Activated gamma-delta T cell treated with anti-CD3 and anti-CD28 coated beads, Interleukin-2, amount 50 U/mL, for 16 hours (primary cell): Measurements from ENCODE around the gene NR2F1-AS1.
"Not testable (repeated sequence)": the region's sequence is repeated elsewhere in the genome, so short reads cannot be mapped to it uniquely, and the experiment has no call there.

Experiments
- DNase-seq: peaks from one replicate; pipeline ENCODE4 v3.0.0-alpha.2; 2020; ENCODE audit warnings: low read depth

NR2F1-AS1 gene

DNA sequence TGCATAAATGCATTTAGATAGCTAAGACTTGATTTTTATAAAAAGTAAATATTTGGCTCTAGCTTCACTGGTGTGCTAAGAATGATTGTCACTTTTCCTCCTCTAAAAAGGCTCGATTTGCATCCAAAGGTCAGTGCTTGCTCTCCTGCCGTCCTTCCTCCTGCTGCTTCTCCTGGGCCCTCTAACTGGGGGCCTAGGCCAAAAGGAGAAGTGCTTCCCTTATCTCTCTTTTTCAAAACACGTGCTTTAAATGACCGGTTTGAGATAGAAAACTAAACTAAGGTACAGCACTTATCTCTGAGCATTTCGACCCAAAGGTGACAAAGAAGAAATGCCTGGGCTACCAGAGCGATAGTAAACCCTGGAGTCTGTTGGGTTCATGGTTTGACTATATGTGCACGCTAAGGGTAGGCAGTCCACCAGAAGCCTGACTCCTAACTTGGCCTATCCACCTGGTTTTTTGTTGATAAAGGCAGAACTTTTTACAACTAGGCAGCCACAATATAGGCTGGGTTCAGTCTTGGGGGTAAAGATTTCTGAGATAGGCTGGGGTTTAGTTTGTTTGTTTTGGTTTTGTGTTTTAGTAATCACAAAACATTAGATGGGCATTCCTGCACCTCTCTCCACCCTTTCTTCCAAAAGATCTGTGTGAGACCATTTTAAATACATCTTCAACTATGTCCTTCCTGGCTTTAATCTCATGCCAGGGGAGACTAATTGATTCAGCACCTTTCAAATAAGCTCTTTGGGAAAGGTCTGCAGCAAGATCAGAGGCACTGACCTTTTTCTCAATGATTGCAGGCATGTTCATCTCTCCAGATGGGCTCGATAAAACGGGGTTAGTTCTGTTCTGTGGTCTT, 3.8 kb downstream of the NR2F1-AS1 start:
- no peak for DNase-seq

DNA sequence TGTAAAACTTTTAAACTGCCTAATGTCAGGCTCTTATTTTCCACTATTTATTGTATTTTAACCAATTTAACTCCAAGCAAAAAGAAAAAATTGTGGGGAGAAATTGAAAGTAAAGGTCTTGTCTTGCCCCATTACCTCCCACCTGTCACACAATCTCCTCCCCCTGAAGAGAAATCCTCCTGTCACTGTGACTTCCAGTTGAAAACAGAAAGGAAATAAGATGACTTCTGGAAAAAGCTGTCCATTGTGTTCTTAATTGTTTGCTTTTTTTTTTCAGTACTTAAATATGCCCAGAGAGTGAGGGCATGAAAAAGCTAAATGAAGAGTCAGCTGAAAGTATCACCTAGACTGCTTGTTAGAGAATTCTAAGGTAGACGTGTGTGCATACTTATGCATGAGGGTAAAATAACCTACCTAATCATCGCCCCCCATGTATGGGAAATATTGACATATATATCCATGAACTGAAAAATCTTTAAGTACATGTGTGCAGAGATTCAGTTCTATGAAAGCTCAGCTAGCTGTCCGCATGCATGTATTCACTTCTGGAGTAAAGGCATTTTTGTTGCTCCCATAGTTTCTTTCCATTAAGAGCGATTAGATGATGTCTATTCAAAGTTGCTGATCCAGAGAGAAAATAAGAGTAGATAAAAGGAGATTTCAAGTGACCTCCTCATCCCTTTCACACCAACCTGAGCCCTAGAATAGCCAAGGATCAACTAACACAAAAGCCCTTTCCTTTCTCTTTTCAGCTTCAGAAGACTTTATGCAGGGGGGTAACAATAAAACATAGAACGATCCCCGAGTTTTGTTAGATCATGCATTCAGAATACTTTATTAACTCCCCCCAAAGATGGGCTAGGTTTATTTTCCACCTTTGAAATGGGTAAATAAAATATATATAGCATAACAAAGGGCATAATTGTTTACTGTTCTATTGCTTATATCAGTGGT, 5.3 kb downstream of the NR2F1-AS1 start:
- no peak for DNase-seq

DNA sequence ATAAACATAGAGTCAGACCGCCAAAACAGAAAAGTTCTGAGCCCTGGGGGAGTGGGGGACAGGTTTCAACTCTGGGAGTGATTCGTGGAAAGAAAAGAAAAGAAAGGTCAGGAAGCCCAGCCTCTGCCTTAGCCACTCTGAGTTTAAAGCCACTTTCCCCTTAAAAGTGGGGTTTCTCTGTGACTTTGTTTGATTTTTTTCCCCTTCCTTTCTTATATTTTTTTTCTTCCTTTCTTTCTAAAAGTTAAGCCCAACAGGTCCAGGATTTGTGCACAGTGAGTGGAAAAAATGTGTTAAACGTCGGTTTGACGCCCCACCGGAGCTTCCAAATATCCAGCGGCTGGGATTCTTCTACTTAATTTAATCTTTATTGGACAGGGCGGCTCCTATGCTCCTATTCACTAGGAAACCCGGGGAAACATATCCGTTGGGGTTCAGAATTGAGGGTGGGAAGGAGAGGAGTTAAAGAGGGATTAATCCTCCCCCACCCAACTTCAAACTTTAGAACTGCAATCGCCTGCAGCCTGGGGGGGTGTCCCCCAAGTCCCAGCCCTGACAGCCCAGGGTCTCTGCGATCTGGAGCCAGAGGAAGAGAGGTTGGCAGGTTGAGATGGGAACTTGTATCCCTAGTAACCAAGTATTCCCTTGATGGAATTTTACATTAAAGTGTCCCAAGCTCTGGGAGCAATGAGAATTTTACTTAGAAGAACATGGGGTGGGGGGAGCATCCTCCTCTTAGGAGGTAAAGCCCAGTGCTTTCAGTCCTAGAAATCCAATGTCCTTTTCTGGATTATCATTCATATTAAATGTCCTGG, 6.3 kb downstream of the NR2F1-AS1 start:
- DNase-seq: no peak

DNA sequence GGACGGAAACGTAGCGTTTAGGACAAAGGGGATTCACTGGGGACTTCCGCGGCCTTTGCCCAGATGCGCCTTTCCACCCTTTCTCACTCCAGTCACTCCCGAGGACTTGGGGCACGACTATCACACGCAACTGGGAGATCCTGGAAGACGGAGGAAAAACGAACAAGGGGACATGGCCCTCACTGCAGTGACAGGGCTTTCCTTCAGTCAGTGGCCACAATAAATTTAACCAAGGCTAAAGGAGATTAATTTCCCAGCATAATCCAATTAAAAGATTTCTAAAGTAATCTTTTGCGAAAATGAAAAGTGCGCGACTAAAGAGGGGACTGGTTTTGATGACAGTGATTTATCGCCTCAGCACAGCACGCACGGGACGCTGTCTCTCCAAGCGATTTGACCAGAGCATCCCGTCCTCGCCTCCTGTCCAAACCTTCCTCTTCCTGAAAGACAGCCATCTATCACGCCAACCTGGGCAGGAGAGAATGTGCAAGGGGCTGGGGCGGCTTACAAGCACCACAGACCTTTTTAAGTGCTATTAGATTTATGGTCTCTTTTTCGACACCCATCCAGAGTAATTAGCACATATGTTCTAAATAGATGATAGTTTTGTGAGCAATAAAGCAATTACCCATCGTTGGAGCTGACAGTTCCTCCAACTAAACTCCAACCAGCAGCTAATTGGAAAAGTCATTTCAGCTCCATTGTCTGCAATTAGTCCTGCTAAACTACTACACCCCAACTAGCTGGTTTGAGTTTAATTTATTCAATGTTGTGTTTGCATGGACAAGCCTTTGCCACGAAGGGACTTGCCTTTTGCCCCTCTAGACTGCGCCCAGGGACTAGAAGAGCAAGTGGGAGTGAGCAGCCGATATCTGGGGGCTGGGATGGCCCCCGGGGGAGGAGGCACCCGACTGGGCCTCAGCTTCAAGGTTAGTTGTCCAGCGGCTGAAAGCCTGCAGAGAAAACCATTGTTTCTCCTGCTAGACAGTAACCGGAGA, 7.4 kb downstream of the NR2F1-AS1 start:
- no peak for DNase-seq

DNA sequence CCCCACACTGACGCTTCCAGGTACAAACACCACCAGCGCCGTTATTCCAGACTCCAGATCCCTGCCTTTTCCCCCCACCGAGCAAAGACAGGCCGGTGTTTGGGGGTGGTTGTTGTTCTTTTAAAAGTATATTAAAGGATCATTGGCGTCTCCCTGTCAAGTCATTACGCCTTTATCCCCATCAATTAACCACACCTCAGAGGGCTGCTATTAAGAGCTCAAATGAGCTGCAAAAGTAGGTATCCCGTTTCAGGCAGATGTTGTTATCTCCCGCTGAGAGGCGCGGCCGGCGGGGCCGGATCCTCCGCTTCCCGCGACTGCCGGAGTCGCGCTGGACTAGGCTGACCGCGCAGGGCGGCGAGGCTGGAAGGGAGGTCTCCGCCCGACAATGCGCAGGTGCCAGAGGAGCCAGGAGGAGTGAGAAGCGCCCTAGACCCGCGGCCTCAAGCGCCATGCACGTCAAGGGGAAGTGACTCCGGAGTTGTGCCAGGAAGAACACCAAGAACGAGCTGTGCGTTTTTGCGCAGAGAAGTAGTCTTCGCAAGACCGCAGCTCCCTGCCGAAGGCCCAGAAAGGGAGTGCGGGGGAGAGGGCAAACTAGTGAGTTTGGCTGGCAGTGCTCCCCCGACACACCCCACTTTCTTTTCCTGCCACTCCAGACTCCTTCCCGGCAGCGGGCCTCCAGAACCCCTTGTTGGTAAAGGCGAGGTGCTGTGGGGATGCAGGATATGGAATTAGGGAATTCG, 8.2 kb downstream of the NR2F1-AS1 start:
- no peak for DNase-seq

DNA sequence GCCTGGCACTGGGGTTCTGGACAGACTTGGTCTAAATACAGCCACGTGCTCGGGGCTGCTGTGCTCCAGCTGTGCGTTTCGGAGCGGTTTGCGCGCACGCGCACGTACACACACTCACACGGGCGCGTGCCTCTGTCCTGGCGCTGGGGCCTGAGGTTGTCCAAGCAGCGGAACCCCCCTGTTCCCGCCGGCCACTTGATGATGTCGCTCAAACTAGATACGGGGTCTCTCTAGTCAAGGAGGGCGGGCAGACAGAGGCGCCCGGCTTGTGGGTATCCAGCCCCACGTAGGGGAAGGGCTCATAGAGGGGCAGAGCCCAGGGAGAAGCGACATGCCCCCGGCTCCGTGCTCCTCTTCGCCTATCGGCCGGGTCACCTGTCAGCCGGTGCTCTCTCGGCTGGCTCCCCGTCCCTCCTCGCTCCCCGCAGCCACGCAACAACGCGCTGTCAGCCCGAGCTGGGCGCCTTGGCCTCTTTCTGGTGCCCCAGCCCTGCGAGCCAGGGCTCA, 8.9 kb downstream of the NR2F1-AS1 start:
- no peak for DNase-seq

DNA sequence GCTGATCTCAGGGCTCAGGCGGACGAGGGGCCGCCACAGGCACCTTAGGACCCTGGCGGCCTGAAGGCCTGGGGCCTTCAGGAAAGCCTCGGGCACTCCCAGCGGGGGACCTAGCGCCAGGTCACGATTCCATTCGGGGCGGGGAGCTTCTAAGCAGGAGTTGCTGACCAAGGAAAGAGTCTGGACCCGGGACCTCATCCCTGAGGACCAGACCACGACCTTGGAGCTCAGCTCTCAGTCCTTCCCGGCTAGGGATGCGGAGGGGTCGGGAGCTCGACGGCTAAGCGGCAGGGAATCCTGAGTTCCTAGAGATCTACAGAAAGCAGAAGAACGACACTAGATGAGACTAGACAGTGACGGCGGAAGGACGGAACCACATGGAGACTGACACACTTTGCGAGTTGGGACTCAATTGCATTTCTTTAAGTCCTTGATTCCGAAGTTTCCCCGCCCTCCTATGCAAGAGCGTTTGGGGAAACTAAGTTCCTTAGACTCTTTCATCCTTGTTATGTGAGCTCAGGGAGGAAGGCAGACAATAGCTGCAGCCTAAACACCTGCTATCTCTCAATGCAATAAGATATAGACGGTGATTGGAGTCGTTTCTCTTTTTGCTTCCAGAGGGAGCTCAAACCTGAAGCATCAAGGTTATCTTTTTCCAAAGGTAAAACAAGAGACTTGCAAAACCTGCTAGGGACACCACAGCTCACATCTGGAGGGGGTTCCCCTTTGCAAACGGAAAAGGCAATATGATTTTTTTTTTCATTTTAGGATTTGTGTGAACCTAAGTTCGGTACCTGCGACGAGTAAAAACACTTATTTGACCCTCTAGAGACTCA, 9.7 kb downstream of the NR2F1-AS1 start:
- DNase-seq: no peak

DNA sequence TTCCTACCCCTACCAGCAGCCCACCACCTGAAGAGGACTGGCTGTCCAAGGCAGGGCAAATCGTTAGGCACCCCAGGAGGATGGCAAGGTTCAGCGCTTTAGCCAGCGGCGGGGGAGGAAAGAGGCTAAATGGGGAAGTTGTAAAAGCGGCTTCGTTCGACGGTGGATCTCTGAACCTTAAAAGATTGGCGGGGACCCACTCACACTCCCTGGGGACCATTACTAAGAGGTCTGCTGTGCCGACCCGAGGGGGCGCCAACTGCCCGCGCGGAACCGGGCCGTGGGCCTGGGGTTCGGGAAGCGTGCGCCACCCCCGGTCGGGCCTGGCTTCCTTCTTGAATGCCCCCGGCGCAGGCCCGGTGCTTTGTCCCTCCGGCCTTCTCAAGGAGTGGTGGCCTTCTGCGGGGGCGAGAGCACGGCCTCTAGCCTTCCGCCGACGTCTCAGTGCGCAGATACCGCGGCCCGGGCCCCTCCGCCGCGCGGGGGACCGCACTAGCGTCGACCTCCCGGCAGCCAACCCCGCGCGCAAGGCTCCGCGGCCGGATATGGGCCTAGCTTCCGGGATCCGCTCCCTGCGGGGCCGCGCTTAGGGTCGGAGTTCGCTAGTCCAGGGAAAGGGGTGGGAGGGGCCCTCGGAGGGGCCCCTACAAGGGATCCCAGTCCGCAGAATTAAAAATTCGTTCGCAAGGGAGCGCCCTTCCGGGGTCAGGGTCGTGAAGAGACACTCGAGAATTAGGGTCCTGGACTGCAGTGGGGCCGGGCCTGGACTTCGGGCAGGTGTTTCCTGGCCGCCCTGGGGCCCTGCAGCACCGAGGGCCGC, 10.5 kb downstream of the NR2F1-AS1 start:
- DNase-seq: no peak

DNA sequence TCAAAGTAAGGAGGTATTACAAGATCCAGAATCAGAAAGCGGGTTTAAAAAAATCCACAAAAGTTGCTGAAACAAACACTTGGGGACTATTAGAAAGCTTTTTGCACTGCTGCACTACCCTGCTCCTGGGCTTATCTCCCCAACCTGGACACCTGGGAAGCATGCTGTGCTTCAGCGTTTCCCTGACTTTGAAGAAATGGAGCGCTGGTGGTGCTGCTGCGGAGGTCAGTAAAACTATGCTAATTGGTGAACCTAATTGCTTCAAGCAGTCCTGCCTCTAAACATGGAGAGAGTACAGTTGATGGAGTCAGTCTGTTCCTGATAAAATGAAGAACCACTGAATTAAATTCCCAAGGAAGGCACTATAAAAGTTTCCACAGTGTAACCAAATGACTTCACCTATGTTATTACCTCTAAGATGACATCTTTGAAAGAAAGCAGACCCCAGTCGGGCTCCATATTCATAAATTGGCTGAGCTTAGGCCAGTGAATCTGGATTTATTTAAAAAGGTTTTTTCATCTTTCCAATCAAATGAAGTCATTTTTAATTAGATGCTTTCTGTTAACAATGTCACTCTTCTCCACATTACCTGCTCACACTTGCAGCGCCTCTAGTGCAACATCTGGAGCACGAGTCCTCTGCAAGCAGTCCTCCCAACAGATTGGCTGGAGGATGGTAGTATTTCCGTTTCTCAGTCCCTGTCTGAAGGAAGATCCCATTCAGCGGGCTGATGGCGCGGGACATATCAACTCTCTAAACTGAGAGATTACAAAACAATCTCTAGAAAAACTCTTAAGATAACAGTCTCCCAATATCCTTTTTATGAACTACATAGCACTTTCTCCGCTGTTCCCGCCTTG, 11.5 kb downstream of the NR2F1-AS1 start:
- no peak for DNase-seq

DNA sequence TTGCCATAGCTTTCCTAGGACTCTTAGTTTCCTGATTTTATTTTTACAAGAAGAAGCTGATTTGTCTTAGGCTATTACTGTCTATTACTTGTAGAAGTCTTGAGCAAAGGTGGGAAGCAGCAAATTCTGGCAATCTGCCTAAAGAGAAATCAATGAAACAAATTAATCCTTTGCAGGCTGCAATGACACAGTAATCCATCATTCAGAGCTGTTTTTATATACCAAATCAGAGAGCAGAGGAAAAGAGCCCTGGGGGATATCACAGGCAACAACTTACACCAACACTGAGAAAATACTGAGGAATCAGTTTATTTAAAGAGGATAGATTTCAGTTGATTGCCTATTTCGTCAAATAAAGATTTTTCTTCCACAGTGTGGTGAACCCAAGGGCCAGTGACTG, 13.6 kb downstream of the NR2F1-AS1 start:
- DNase-seq: no peak

DNA sequence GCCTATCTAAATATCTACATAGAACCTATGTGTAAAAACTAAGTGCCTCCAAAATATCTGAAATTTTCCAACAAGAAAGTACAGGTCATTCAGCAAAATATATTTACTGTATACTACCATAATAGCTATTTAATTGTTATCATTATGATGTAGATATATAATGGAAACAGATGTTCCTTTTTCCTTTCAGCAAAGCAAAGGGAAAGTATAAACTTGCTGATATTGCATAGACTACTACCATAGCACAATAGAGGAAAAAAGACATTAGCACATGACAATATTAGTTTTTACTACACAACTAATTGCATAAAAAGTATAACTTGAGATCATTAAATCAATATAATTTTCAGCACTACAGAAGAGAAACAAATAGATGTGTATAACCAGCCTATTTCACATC, 14.9 kb downstream of the NR2F1-AS1 start:
- DNase-seq: no peak

DNA sequence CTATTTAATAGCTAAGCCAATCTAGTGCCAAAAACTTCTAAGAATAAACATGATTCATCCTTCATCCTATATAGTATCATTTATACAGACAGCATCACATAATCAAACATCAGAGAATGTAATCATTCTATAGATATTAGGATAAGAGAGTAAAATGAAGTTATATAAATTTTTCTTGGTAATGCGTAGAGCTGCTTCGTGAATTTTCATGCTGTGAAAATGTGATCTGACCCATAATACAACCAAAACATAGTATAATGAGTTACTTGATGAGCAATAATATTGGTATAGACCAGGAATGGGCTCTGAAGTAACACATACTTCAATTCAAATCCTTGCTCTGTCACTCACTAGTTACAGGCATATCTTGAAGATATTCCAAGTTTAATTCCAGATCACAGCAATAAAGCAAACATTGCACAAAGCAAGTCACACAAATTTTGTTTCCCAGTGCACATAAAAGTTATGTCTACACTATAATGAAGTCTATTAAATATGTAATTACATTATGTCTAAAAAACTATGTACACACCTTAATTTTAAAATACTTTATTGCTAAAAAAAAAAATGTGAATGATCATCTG, 23.9 kb downstream of the NR2F1-AS1 start:
- DNase-seq: no peak

DNA sequence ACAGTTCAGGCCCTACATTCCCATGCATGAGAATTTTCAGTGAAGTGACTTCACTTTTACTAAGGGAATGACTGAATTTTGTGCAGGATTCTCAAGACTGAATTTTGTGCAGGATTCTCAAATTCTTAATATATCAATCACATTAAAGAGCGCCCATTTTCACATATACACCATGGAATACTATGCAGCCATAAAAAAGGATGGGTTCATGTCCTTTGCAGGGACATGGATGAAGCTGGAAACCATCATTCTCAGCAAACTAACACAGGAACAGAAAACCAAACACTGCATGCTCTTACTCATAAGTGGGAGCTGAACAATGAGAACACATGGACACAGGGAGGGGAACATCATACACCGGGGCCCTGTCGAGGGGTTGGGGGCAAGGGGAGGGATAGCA, 31.4 kb downstream of the NR2F1-AS1 start:
- not testable (repeated sequence) for DNase-seq

DNA sequence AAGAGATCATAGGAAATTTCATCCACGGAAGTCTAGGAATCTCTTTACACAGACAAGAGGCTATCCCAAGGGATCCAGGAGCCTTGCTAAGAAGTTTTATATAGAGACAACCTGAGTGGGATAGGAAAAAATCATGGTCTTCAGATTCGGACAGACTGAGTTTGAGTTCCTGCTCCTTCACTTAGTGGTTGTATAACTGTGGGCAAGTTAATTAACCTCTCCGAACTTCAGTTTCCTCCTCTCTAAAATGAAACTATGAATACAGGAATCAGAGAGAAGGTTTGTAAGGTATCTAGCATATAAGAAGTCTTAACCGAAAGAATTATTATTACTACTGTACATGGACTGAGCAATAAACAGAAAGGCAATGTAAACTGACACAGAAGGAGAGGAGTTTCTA, 35.1 kb downstream of the NR2F1-AS1 start:
- DNase-seq: no peak

DNA sequence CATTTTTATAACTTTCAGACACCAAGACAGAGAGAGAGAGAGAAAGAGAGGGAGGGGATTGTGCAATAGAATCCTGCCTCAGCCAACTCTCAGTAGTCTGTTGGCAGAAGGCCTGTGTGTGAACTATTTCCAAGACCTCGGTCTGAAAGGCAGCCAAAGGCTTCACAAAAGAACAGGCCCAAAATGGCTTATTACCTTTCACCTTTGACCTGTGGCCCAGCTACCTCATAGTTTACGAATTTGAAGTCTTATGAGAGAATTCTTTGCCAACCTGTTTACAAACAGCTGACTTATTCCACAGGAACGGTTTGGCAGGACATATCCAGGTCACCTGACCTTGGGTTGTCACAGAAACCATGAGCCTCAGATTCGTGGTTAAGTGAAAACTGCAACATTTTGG, 48.6 kb downstream of the NR2F1-AS1 start:
- DNase-seq: no peak

DNA sequence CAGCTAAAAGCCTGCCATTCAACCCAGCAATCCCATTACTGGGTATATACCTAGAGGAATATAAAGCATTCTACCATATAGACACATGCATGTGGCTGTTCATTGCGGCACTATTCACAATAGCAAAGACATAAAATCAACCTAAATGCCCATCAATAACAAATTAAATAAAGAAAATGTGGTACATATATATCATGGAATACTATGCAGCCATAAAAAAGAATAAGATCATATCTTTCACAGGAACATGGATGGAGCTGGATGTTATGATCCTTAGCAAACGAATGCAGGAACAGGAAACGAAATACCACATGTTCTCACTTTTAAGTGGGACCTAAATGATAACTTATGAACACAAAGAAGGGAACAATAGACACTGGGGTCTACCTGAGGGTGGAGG, 59.2 kb downstream of the NR2F1-AS1 start:
- not testable (repeated sequence) for DNase-seq

DNA sequence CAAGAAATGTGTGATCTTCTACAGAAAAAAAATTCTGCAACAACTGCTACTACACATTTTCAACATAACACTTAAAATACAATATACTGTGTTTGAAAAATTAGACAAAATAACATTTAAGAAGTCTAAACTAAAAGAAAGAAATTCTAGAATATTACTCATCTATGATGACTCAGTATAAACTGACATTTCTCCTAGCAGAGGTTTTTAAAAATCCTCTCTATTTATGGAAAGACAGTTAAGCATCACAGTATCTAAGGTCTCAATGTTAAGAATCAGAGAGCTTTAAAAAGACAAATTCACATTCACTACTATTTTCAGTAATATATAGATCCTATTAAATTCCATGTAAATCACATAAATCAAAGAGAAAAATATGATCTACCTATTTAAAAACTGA, 61.3 kb downstream of the NR2F1-AS1 start:
- DNase-seq: no peak
